HL-60 (cell line): ENCODE measurements around the gene UTS2B.

Experiments used
- DNase-seq, 2 experiments: peaks; one replicate each; pipeline ENCODE4 v3.0.0-alpha.2; 2010 to 2020; ENCODE audit warnings: low read depth in 1 of 2, low spot score in 1 of 2
- H3K27ac ChIP-seq: fragments of 250-450 bp; sonication (Bioruptor Pico); replicated peaks from 2 replicates; pipeline ENCODE4 v1.5.1; 2020; ENCODE audit warnings: mild to moderate bottlenecking, moderate library complexity
- H3K27me3 ChIP-seq: fragments of 250-450 bp; sonication (Bioruptor Pico); 2 replicates; pipeline ENCODE4 v1.5.1; 2021; ENCODE audit warnings: mild to moderate bottlenecking, moderate library complexity; ENCODE audit not compliant: insufficient read depth, poor library complexity, severe bottlenecking
- H3K4me3 ChIP-seq: replicated peaks from 2 replicates; pipeline ENCODE4 v1.5.1; 2011; ENCODE audit warnings: mild to moderate bottlenecking, control low read depth, low read length; ENCODE audit not compliant: insufficient read depth
- CTCF ChIP-seq: IDR thresholded peaks from one replicate; pipeline ENCODE4 v1.5.1; 2011; ENCODE audit warnings: low read length, control low read depth, inconsistent platforms; ENCODE audit not compliant: insufficient read depth
- GABPA ChIP-seq: IDR thresholded peaks from 2 replicates; pipeline ENCODE4 v1.6.1; 2012; ENCODE audit warnings: low read depth
- POLR2AphosphoS5 ChIP-seq: IDR thresholded peaks from 2 replicates; pipeline ENCODE4 v1.6.1; 2012; ENCODE audit warnings: low read depth
- REST ChIP-seq: IDR thresholded peaks from 2 replicates; pipeline ENCODE4 v1.6.1; 2012; ENCODE audit warnings: low read depth; ENCODE audit not compliant: insufficient replicate concordance
- SPI1 ChIP-seq: IDR thresholded peaks from 2 replicates; pipeline ENCODE4 v1.6.1; 2012; ENCODE audit warnings: low read depth, mild to moderate bottlenecking, borderline replicate concordance

The UTS2B gene

GRCh38 chr3:191260431-191261303, 69.7 kb downstream of the UTS2B start:
- TF ChIP-seq CTCF (no peak), SPI1 (no peak), GABPA (no peak), POLR2AphosphoS5 (no peak), REST (no peak)
- no peak for DNase-seq
- no peak overlapping the region for H3K4me3 ChIP-seq
- H3K27me3 ChIP-seq, result no peaks in the 10 kb centered on the region
- no peak overlapping the region for H3K27ac ChIP-seq

GRCh38 chr3:191259486-191259885, 70.8 kb downstream of the UTS2B start:
- no peak for DNase-seq
- H3K27me3 ChIP-seq, result no peaks in the 10 kb centered on the region
- no peak for TF ChIP-seq SPI1
- TF ChIP-seq REST, result no peak
- no peak for TF ChIP-seq POLR2AphosphoS5
- TF ChIP-seq CTCF, result no peak
- no peak for TF ChIP-seq GABPA
- no peak overlapping the region for H3K4me3 ChIP-seq
- H3K27ac ChIP-seq, result no peak overlapping the region

GRCh38 chr3:191257286-191257685, 73.0 kb downstream of the UTS2B start:
- Histone ChIP-seq H3K4me3 (no peak overlapping the region), H3K27ac (no peak overlapping the region), H3K27me3 (no peaks in the 10 kb centered on the region)
- DNase-seq, result no peak
- TF ChIP-seq CTCF (no peak), GABPA (no peak), SPI1 (no peak), POLR2AphosphoS5 (no peak), REST (no peak)
